Measurements from ENCODE around the gene EIF1.

DNA sequence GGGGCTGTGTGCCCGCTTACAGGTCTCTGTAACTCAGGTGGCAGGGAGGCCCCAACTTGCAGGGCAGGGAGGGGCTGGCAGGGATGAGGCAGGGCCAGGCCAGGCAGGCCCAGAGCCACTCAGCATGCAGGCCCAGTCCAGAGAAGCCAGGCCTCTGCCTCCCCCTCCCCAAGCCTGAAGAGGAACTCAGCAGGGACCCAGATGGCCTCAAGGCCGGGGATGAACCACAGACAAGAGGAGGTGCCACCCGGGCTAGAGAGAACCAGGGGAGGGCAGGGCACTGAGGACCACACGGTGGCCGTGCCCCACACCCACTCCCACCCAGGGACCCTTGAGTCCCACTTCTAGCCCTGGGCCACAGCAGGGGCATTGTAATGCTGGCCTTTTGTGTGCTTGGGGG is 29.8 kb upstream of the EIF1 start:
- TF ChIP-seq POLR2AphosphoS5 (IDR thresholded peaks at IDR 0.05) (no peak), POLR2A (IDR thresholded peaks at IDR 0.05) (no peak), EP300 (IDR thresholded peaks at IDR 0.05) (no peak)
- TF ChIP-seq, protein P1, sequence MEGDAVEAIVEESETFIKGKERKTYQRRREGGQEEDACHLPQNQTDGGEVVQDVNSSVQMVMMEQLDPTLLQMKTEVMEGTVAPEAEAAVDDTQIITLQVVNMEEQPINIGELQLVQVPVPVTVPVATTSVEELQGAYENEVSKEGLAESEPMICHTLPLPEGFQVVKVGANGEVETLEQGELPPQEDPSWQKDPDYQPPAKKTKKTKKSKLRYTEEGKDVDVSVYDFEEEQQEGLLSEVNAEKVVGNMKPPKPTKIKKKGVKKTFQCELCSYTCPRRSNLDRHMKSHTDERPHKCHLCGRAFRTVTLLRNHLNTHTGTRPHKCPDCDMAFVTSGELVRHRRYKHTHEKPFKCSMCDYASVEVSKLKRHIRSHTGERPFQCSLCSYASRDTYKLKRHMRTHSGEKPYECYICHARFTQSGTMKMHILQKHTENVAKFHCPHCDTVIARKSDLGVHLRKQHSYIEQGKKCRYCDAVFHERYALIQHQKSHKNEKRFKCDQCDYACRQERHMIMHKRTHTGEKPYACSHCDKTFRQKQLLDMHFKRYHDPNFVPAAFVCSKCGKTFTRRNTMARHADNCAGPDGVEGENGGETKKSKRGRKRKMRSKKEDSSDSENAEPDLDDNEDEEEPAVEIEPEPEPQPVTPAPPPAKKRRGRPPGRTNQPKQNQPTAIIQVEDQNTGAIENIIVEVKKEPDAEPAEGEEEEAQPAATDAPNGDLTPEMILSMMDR (IDR thresholded peaks at IDR 0.05), result no peak
